ENCODE data around the gene MS4A3. TPM values are rescaled to one million over a fixed set of nuclear protein-coding genes. Genes with fewer than 3 reads are reported as not detected.
"Not testable (repeated sequence)": the region's sequence is repeated elsewhere in the genome, so short reads cannot be mapped to it uniquely, and the experiment has no call there.

The MS4A3 gene
- total RNA-seq, 2 experiments from 2014 or later: not detected

GRCh38 chr11:60069450-60069849 is 13.0 kb downstream of the MS4A3 start:
- H3K27me3 Mint-ChIP-seq (ENCODE audit: low read depth): peaks cover 15% of the 10 kb centered on the region
- H3K9me3 Mint-ChIP-seq: no peaks in the 10 kb centered on the region
- no peak overlapping the region for H3K4me3 Mint-ChIP-seq
- no peak overlapping the region for H3K27ac Mint-ChIP-seq
- H3K4me1 Mint-ChIP-seq (ENCODE audit: low read depth): no peaks in the 10 kb centered on the region
- H3K36me3 Mint-ChIP-seq (ENCODE audit: low read depth): no peaks in the 10 kb centered on the region
- CTCF ChIA-PET: interaction anchor here (0.6 kb wide), 1 partner anchor 131 kb away, joined by 3 read pairs; no protein-coding TSS in a partner anchor
- DNase-seq: no peak
- intact Hi-C loops (cut with micrococcal nuclease): no loop called here

GRCh38 chr11:60071644-60072043 is 15.2 kb downstream of the MS4A3 start:
- H3K9me3 Mint-ChIP-seq; DNase-seq; H3K36me3 Mint-ChIP-seq (ENCODE audit: low read depth); H3K4me3 Mint-ChIP-seq; H3K27ac Mint-ChIP-seq; H3K4me1 Mint-ChIP-seq (ENCODE audit: low read depth); intact Hi-C loops (cut with micrococcal nuclease); CTCF ChIA-PET: not testable (repeated sequence)
- H3K27me3 Mint-ChIP-seq (ENCODE audit: low read depth): peaks cover 15% of the 10 kb centered on the region

GRCh38 chr11:60077216-60077817 is 20.9 kb downstream of the MS4A3 start:
- no peaks in the 10 kb centered on the region for H3K4me1 Mint-ChIP-seq (ENCODE audit: low read depth)
- intact Hi-C loops (cut with micrococcal nuclease): no loop called here
- CTCF ChIA-PET: interaction anchor here (1.0 kb wide), 1 partner anchor 47 kb away, joined by 4 read pairs; no protein-coding TSS in a partner anchor

GRCh38 chr11:60077981-60078380 is 21.5 kb downstream of the MS4A3 start:
- no peak for DNase-seq
- Mint-ChIP-seq H3K27ac (no peak overlapping the region), H3K27me3 (ENCODE audit: low read depth) (peaks cover 6% of the 10 kb centered on the region), H3K9me3 (peaks cover 5% of the 10 kb centered on the region), H3K4me1 (ENCODE audit: low read depth) (no peaks in the 10 kb centered on the region), H3K36me3 (ENCODE audit: low read depth) (no peaks in the 10 kb centered on the region), H3K4me3 (no peak overlapping the region)
- CTCF ChIA-PET: interaction anchor here (1.0 kb wide), 1 partner anchor 47 kb away, joined by 4 read pairs; no protein-coding TSS in a partner anchor
- intact Hi-C loops (cut with micrococcal nuclease): no loop called here

More at GRCh38 chr11:60077216-60077817, 20.9 kb downstream of the MS4A3 start:
- H3K4me3 Mint-ChIP-seq: no peak overlapping the region
- H3K36me3 Mint-ChIP-seq (ENCODE audit: low read depth): no peaks in the 10 kb centered on the region
- no peak overlapping the region for H3K27ac Mint-ChIP-seq
- H3K27me3 Mint-ChIP-seq (ENCODE audit: low read depth): peaks cover 6% of the 10 kb centered on the region
- no peak for DNase-seq
- H3K9me3 Mint-ChIP-seq: peaks cover 5% of the 10 kb centered on the region

GRCh38 chr11:60078745-60079144 is 22.3 kb downstream of the MS4A3 start:
- H3K27ac Mint-ChIP-seq: no peak overlapping the region
- H3K4me3 Mint-ChIP-seq: no peak overlapping the region
- CTCF ChIA-PET: interaction anchor here (1.0 kb wide), 1 partner anchor 48 kb away, joined by 4 read pairs; no protein-coding TSS in a partner anchor
- no peaks in the 10 kb centered on the region for H3K36me3 Mint-ChIP-seq (ENCODE audit: low read depth)
- DNase-seq: no peak
- H3K9me3 Mint-ChIP-seq: peaks cover 5% of the 10 kb centered on the region
- peaks cover 6% of the 10 kb centered on the region for H3K27me3 Mint-ChIP-seq (ENCODE audit: low read depth)
- no peaks in the 10 kb centered on the region for H3K4me1 Mint-ChIP-seq (ENCODE audit: low read depth)
- intact Hi-C loops (cut with micrococcal nuclease): no loop called here

- H3K27ac Mint-ChIP-seq: no peak overlapping the region
- CTCF ChIA-PET: no interaction called here
- peaks cover 17% of the 10 kb centered on the region for H3K27me3 Mint-ChIP-seq (ENCODE audit: low read depth)
- no peaks in the 10 kb centered on the region for H3K36me3 Mint-ChIP-seq (ENCODE audit: low read depth)
- DNase-seq: no peak
- peaks cover 5% of the 10 kb centered on the region for H3K9me3 Mint-ChIP-seq
- intact Hi-C loops (cut with micrococcal nuclease): no loop called here
- H3K4me1 Mint-ChIP-seq (ENCODE audit: low read depth): no peaks in the 10 kb centered on the region
- no peak overlapping the region for H3K4me3 Mint-ChIP-seq
Measured at GRCh38 chr11:60080535-60080934, 24.1 kb downstream of the MS4A3 start.

- intact Hi-C loops (cut with micrococcal nuclease): no loop called here
- CTCF ChIA-PET: interaction anchor here (0.6 kb wide), 1 partner anchor 1544 kb away, joined by 3 read pairs; no protein-coding TSS in a partner anchor
- peaks cover 33% of the 10 kb centered on the region for H3K27me3 Mint-ChIP-seq (ENCODE audit: low read depth)
- no peaks in the 10 kb centered on the region for H3K4me1 Mint-ChIP-seq (ENCODE audit: low read depth)
- no peak overlapping the region for H3K4me3 Mint-ChIP-seq
- H3K9me3 Mint-ChIP-seq: no peaks in the 10 kb centered on the region
- H3K36me3 Mint-ChIP-seq (ENCODE audit: low read depth): no peaks in the 10 kb centered on the region
- DNase-seq: no peak
- no peak overlapping the region for H3K27ac Mint-ChIP-seq
Measured at GRCh38 chr11:60084631-60085273, 28.3 kb downstream of the MS4A3 start.

- Mint-ChIP-seq H3K27ac (no peak overlapping the region), H3K36me3 (ENCODE audit: low read depth) (no peaks in the 10 kb centered on the region), H3K4me1 (ENCODE audit: low read depth) (no peaks in the 10 kb centered on the region), H3K4me3 (no peak overlapping the region), H3K9me3 (no peaks in the 10 kb centered on the region), H3K27me3 (ENCODE audit: low read depth) (peaks cover 30% of the 10 kb centered on the region)
- intact Hi-C loops (cut with micrococcal nuclease): no loop called here
- no peak for DNase-seq
- CTCF ChIA-PET: no interaction called here
Measured at GRCh38 chr11:60085909-60086308, 29.4 kb downstream of the MS4A3 start.

GRCh38 chr11:60087239-60087638 is 30.8 kb downstream of the MS4A3 start:
- intact Hi-C loops (cut with micrococcal nuclease): no loop called here
- DNase-seq: no peak
- no peak overlapping the region for H3K27ac Mint-ChIP-seq
- CTCF ChIA-PET: no interaction called here
- no peak overlapping the region for H3K4me3 Mint-ChIP-seq
- peaks cover 30% of the 10 kb centered on the region for H3K27me3 Mint-ChIP-seq (ENCODE audit: low read depth)
- H3K36me3 Mint-ChIP-seq (ENCODE audit: low read depth): no peaks in the 10 kb centered on the region
- no peaks in the 10 kb centered on the region for H3K4me1 Mint-ChIP-seq (ENCODE audit: low read depth)
- H3K9me3 Mint-ChIP-seq: no peaks in the 10 kb centered on the region

- Mint-ChIP-seq H3K27me3 (ENCODE audit: low read depth) (peaks cover 30% of the 10 kb centered on the region), H3K4me1 (ENCODE audit: low read depth) (no peaks in the 10 kb centered on the region), H3K9me3 (no peaks in the 10 kb centered on the region), H3K36me3 (ENCODE audit: low read depth) (no peaks in the 10 kb centered on the region), H3K4me3 (no peak within 1 kb of the TSS), H3K27ac (no peak within 1 kb of the TSS)
- DNase-seq: no peak
- intact Hi-C loops (cut with micrococcal nuclease): no loop called here
- CTCF ChIA-PET: interaction anchor here (0.5 kb wide), 1 partner anchor 9 kb away, joined by 3 read pairs; no protein-coding TSS in a partner anchor
Measured at GRCh38 chr11:60088364-60088763, 31.9 kb downstream of the MS4A3 start, which contains the start of gene MS4A2. MS4A2 (plus strand) TSS chr11:60088664; CDS start chr11:60088766, 102 bp downstream.

GRCh38 chr11:60095477-60096120 is 39.1 kb downstream of the MS4A3 start:
- no peak overlapping the region for H3K27ac Mint-ChIP-seq
- peaks cover 23% of the 10 kb centered on the region for H3K27me3 Mint-ChIP-seq (ENCODE audit: low read depth)
- H3K4me1 Mint-ChIP-seq (ENCODE audit: low read depth): no peaks in the 10 kb centered on the region
- DNase-seq: no peak
- H3K36me3 Mint-ChIP-seq (ENCODE audit: low read depth): no peaks in the 10 kb centered on the region
- H3K4me3 Mint-ChIP-seq: no peak overlapping the region
- CTCF ChIA-PET: no interaction called here
- no peaks in the 10 kb centered on the region for H3K9me3 Mint-ChIP-seq
- intact Hi-C loops (cut with micrococcal nuclease): no loop called here

- no peaks in the 10 kb centered on the region for H3K4me1 Mint-ChIP-seq (ENCODE audit: low read depth)
- H3K27ac Mint-ChIP-seq: no peak overlapping the region
- no peak overlapping the region for H3K4me3 Mint-ChIP-seq
- H3K36me3 Mint-ChIP-seq (ENCODE audit: low read depth): no peaks in the 10 kb centered on the region
- no peaks in the 10 kb centered on the region for H3K9me3 Mint-ChIP-seq
- CTCF ChIA-PET: interaction anchor here (0.7 kb wide), 1 partner anchor 9 kb away, joined by 3 read pairs; the partner anchor contains the start of gene MS4A2
- no peak for DNase-seq
- peaks cover 23% of the 10 kb centered on the region for H3K27me3 Mint-ChIP-seq (ENCODE audit: low read depth)
- intact Hi-C loops (cut with micrococcal nuclease): no loop called here
Measured at GRCh38 chr11:60097189-60097588, 40.7 kb downstream of the MS4A3 start.
